GM18870 (cell line): ENCODE data around the gene GH2.
"Not testable (repeated sequence)": the region's sequence is repeated elsewhere in the genome, so short reads cannot be mapped to it uniquely, and the experiment has no call there.

ENCODE experiments used
- ATAC-seq: cut with Tn5 transposase; IDR thresholded peaks from one replicate; pipeline ENCODE4 v1.9.1; 2021; ENCODE audit warnings: moderate library complexity; ENCODE audit not compliant: unreplicated experiment

GH2 gene

GRCh38 chr17:63911657-63912100 is 29.9 kb upstream of the GH2 start:
- ATAC-seq: no peak

- no peak for ATAC-seq
These were observed 29.4 kb upstream of the GH2 start, which contains the start of gene CSHL1 for GRCh38 chr17:63911041-63911635. Gene CSHL1, minus strand, starts transcription at chr17:63911258. Its CDS starts 62 bp downstream, at chr17:63911196.

GRCh38 chr17:63910096-63910495 is 28.4 kb upstream of the GH2 start:
- no peak for ATAC-seq

GRCh38 chr17:63909586-63909985 is 27.8 kb upstream of the GH2 start:
- not testable (repeated sequence) for ATAC-seq

- ATAC-seq: not testable (repeated sequence)
These were observed 25.5 kb upstream of the GH2 start for GRCh38 chr17:63907161-63907778.

GRCh38 chr17:63904796-63905195 is 23.1 kb upstream of the GH2 start:
- ATAC-seq: not testable (repeated sequence)

GRCh38 chr17:63903787-63904201 is 22.1 kb upstream of the GH2 start:
- not testable (repeated sequence) for ATAC-seq

- ATAC-seq: not testable (repeated sequence)
These were observed 20.2 kb upstream of the GH2 start for GRCh38 chr17:63901971-63902370.

GRCh38 chr17:63898899-63899798 is 17.4 kb upstream of the GH2 start:
- not testable (repeated sequence) for ATAC-seq

GRCh38 chr17:63896524-63897354 is 15.0 kb upstream of the GH2 start, which contains the start of gene CSH1:
Gene CSH1, minus strand, starts transcription at chr17:63896574. Its CDS starts 63 bp downstream, at chr17:63896511.
- ATAC-seq: not testable (repeated sequence)

- ATAC-seq: not testable (repeated sequence)
These were observed 13.1 kb upstream of the GH2 start for GRCh38 chr17:63894821-63895220.

GRCh38 chr17:63894021-63894420 is 12.3 kb upstream of the GH2 start:
- ATAC-seq: not testable (repeated sequence)

GRCh38 chr17:63892316-63893037 is 10.7 kb upstream of the GH2 start:
- ATAC-seq: not testable (repeated sequence)

GRCh38 chr17:63889026-63889848 is 7.5 kb upstream of the GH2 start:
- not testable (repeated sequence) for ATAC-seq

GRCh38 chr17:63885119-63885518 is 3.4 kb upstream of the GH2 start:
- ATAC-seq: not testable (repeated sequence)

GRCh38 chr17:63882626-63883126 is 932 bp upstream of the GH2 start:
- ATAC-seq: not testable (repeated sequence)

- ATAC-seq: not testable (repeated sequence)
These were observed 407 bp downstream of the GH2 start for GRCh38 chr17:63881337-63881736.

- ATAC-seq: no peak
These were observed 1.0 kb downstream of the GH2 start for GRCh38 chr17:63880706-63881105.

- not testable (repeated sequence) for ATAC-seq
These were observed 3.3 kb downstream of the GH2 start for GRCh38 chr17:63878413-63878812.
